ENCODE data around the gene TM9SF2. TPM values are rescaled to one million over a fixed set of nuclear protein-coding genes. Genes with fewer than 3 reads are reported as not detected.

Gene TM9SF2
- total RNA-seq, 2 experiments from 2014 or later: 48.0 to 48.1 TPM

DNA sequence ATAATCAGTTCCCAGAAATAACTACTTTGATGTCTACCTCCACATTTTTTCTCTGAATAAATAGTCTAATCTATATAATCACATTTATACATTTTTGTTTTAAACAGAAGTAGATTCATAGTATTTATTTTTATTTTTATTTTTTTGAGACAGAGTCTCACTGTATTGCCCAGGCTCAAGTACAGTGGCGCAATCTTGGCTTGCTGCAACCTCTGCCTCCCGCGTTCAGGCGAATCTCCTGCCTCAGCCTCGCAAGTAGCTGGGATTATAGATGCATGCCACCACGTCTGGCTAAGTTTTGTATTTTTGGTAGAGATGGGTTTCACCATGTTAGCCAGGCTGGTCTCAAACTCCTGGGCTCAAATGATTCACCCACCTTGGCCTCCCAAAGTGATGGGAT lies 16.7 kb downstream of the TM9SF2 start:
- DNase-seq (no peak), ATAC-seq (no peak)
- TF ChIP-seq CTCF (IDR thresholded peaks at IDR 0.05): no peak
- intact Hi-C loops (cut with micrococcal nuclease): no loop called here
- Mint-ChIP-seq H3K9me3 (no peaks in the 10 kb centered on the region), H3K27me3 (no peaks in the 10 kb centered on the region), H3K36me3 (ENCODE audit: low read depth) (peaks cover 15% of the 10 kb centered on the region), H3K27ac (no peak overlapping the region), H3K4me1 (ENCODE audit: low read depth) (peaks cover 21% of the 10 kb centered on the region), H3K4me3 (no peak overlapping the region)
- POLR2A ChIA-PET: interaction anchor here (1.4 kb wide), 1 partner anchor 16 kb away, joined by 4 read pairs; no protein-coding TSS in a partner anchor
- CTCF ChIA-PET: interaction anchor here (1.0 to 10.2 kb wide), 2 partner anchors 11 to 14 kb away, joined by 3 to 94 read pairs; partner anchors contain the start of gene TM9SF2

DNA sequence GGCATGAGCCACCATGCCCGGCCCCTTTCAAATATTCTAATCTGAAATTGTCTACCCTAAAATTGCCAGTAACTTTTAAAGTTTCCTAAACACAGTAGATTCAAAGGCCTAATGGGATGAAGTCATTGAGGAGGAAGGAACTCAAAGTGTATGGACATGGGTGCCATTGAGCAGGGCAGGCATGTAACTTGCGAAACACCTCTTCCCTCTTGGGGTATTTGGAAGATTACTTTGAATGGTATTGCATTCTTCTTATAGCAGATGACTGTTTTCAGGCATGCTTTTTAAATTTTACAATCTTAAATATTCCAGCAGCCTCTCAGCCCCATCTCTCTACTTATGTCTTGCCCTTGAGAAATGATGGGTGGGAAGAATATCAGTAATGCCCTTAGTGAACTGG lies 21.0 kb downstream of the TM9SF2 start:
- Mint-ChIP-seq H3K4me1 (ENCODE audit: low read depth) (peaks cover 33% of the 10 kb centered on the region), H3K27me3 (no peaks in the 10 kb centered on the region), H3K36me3 (ENCODE audit: low read depth) (peaks cover 52% of the 10 kb centered on the region), H3K4me3 (no peak overlapping the region), H3K27ac (no peak overlapping the region), H3K9me3 (no peaks in the 10 kb centered on the region)
- TF ChIP-seq CTCF (IDR thresholded peaks at IDR 0.05): no peak
- CTCF ChIA-PET: no interaction called here
- ATAC-seq (no peak), DNase-seq (no peak)
- intact Hi-C loops (cut with micrococcal nuclease): no loop called here
- POLR2A ChIA-PET: no interaction called here

- no peaks in the 10 kb centered on the region for H3K9me3 Mint-ChIP-seq
- CTCF ChIA-PET: interaction anchor here (1.5 kb wide), 1 partner anchor 84 kb away, joined by 3 read pairs; no protein-coding TSS in a partner anchor
- peaks cover 38% of the 10 kb centered on the region for H3K4me1 Mint-ChIP-seq (ENCODE audit: low read depth)
- ATAC-seq: peak; percentile 78
- no peak for TF ChIP-seq CTCF (IDR thresholded peaks at IDR 0.05)
- POLR2A ChIA-PET: no interaction called here
- H3K27me3 Mint-ChIP-seq: no peaks in the 10 kb centered on the region
- peak; percentile 11 for DNase-seq
- peaks cover 55% of the 10 kb centered on the region for H3K36me3 Mint-ChIP-seq (ENCODE audit: low read depth)
- intact Hi-C loops (cut with micrococcal nuclease): no loop called here
- no peak overlapping the region for H3K4me3 Mint-ChIP-seq
- H3K27ac Mint-ChIP-seq: peak overlapping the region; percentile 55
These were observed 22.6 kb downstream of the TM9SF2 start for GRCh38 chr13:99523838-99524237.

GRCh38 chr13:99525967-99526366 lies 24.7 kb downstream of the TM9SF2 start:
- H3K9me3 Mint-ChIP-seq: no peaks in the 10 kb centered on the region
- peaks cover 38% of the 10 kb centered on the region for H3K4me1 Mint-ChIP-seq (ENCODE audit: low read depth)
- intact Hi-C loops (cut with micrococcal nuclease): no loop called here
- H3K36me3 Mint-ChIP-seq (ENCODE audit: low read depth): peaks cover 51% of the 10 kb centered on the region
- ATAC-seq (no peak), DNase-seq (no peak)
- POLR2A ChIA-PET: interaction anchor here (0.5 to 0.8 kb wide), 3 partner anchors 14 to 955 kb away, joined by 3 read pairs; no protein-coding TSS in a partner anchor
- H3K4me3 Mint-ChIP-seq: no peak overlapping the region
- TF ChIP-seq CTCF (IDR thresholded peaks at IDR 0.05): no peak
- CTCF ChIA-PET: interaction anchor here (0.7 to 2.6 kb wide), 6 partner anchors 8 to 138 kb away, joined by 3 to 7 read pairs (median 4); no protein-coding TSS in a partner anchor
- H3K27ac Mint-ChIP-seq: peak overlapping the region; percentile 17
- H3K27me3 Mint-ChIP-seq: no peaks in the 10 kb centered on the region

GRCh38 chr13:99526549-99526948 lies 25.3 kb downstream of the TM9SF2 start:
- ChIA-PET CTCF (interaction anchor here (0.7 to 2.6 kb wide), 5 partner anchors 8 to 138 kb away, joined by 3 to 7 read pairs (median 3); no protein-coding TSS in a partner anchor), POLR2A (interaction anchor here (0.5 to 0.8 kb wide), 2 partner anchors 24 to 954 kb away, joined by 3 read pairs; no protein-coding TSS in a partner anchor)
- peak; percentile 17 for DNase-seq
- Mint-ChIP-seq H3K9me3 (no peaks in the 10 kb centered on the region), H3K27me3 (no peaks in the 10 kb centered on the region), H3K4me1 (ENCODE audit: low read depth) (peaks cover 38% of the 10 kb centered on the region), H3K4me3 (no peak overlapping the region), H3K36me3 (ENCODE audit: low read depth) (peaks cover 52% of the 10 kb centered on the region), H3K27ac (peak overlapping the region; percentile 11)
- no peak for ATAC-seq
- intact Hi-C loops (cut with micrococcal nuclease): no loop called here
- no peak for TF ChIP-seq CTCF (IDR thresholded peaks at IDR 0.05)

All from activated CD8-positive, alpha-beta T cell treated with anti-CD3 and anti-CD28 coated beads for 36 hours (primary cell).